ENCODE data around the gene SEPTIN7. TPM values are rescaled to one million over a fixed set of nuclear protein-coding genes. Genes with fewer than 3 reads are reported as not detected.

The SEPTIN7 gene
- total RNA-seq, 1 experiment from 2014 or later: 295 TPM

- CTCF ChIA-PET: no interaction called here
- intact Hi-C loops (cut with micrococcal nuclease; ENCODE audit: unreplicated experiment): no loop called here
- Histone ChIP-seq H3K27ac (ENCODE audit: low read depth, low read length, poor library complexity, severe bottlenecking) (no peak overlapping the region), H3K27me3 (replicated peaks; ENCODE audit: insufficient read depth, low read depth, low read length, poor library complexity) (no peaks in the 10 kb centered on the region), H3K4me1 (ENCODE audit: insufficient read depth, low read length, poor library complexity, severe bottlenecking) (no peaks in the 10 kb centered on the region), H3K4me3 (ENCODE audit: low read depth, low read length, poor library complexity, severe bottlenecking) (no peak overlapping the region), H3K36me3 (ENCODE audit: insufficient read depth, low read length, poor library complexity, severe bottlenecking) (no peaks in the 10 kb centered on the region), H3K9me3 (ENCODE audit: low read depth, low read length, poor library complexity, severe bottlenecking) (no peaks in the 10 kb centered on the region)
- TF ChIP-seq CTCF (conservative IDR thresholded peaks at IDR 0.05; ENCODE audit: low read depth, low read length) (no peak), EZH2 (IDR thresholded peaks at IDR 0.05; ENCODE audit: borderline replicate concordance, low read depth, low read length, poor library complexity, severe bottlenecking) (no peak)
- POLR2A ChIA-PET (ENCODE audit: low non-redundant PET): no interaction called here
- BruUV-seq (replicated peaks): no TSS peak
- DNase-seq (ENCODE audit: low spot score): no peak
These were observed 26.9 kb upstream of the SEPTIN7 start for GRCh38 chr7:35773994-35774393.

- H3K9me3 ChIP-seq (ENCODE audit: low read depth, low read length, poor library complexity, severe bottlenecking): no peaks in the 10 kb centered on the region
- POLR2A ChIA-PET (ENCODE audit: low non-redundant PET): no interaction called here
- CTCF ChIA-PET: no interaction called here
- no peaks in the 10 kb centered on the region for H3K4me1 ChIP-seq (ENCODE audit: insufficient read depth, low read length, poor library complexity, severe bottlenecking)
- TF ChIP-seq CTCF (conservative IDR thresholded peaks at IDR 0.05; ENCODE audit: low read depth, low read length): no peak
- TF ChIP-seq EZH2 (IDR thresholded peaks at IDR 0.05; ENCODE audit: borderline replicate concordance, low read depth, low read length, poor library complexity, severe bottlenecking): no peak
- no peaks in the 10 kb centered on the region for H3K36me3 ChIP-seq (ENCODE audit: insufficient read depth, low read length, poor library complexity, severe bottlenecking)
- DNase-seq (ENCODE audit: low spot score): no peak
- H3K27ac ChIP-seq (ENCODE audit: low read depth, low read length, poor library complexity, severe bottlenecking): no peak overlapping the region
- intact Hi-C loops (cut with micrococcal nuclease; ENCODE audit: unreplicated experiment): no loop called here
- no TSS peak for BruUV-seq (replicated peaks)
- H3K4me3 ChIP-seq (ENCODE audit: low read depth, low read length, poor library complexity, severe bottlenecking): no peak overlapping the region
- H3K27me3 ChIP-seq (replicated peaks; ENCODE audit: insufficient read depth, low read depth, low read length, poor library complexity): no peaks in the 10 kb centered on the region
These were observed 24.2 kb upstream of the SEPTIN7 start for GRCh38 chr7:35776686-35777085.

- BruUV-seq (replicated peaks): no TSS peak
- Histone ChIP-seq H3K36me3 (ENCODE audit: insufficient read depth, low read length, poor library complexity, severe bottlenecking) (no peaks in the 10 kb centered on the region), H3K27ac (ENCODE audit: low read depth, low read length, poor library complexity, severe bottlenecking) (no peak overlapping the region), H3K9me3 (ENCODE audit: low read depth, low read length, poor library complexity, severe bottlenecking) (no peaks in the 10 kb centered on the region), H3K27me3 (replicated peaks; ENCODE audit: insufficient read depth, low read depth, low read length, poor library complexity) (no peaks in the 10 kb centered on the region), H3K4me1 (ENCODE audit: insufficient read depth, low read length, poor library complexity, severe bottlenecking) (no peaks in the 10 kb centered on the region), H3K4me3 (ENCODE audit: low read depth, low read length, poor library complexity, severe bottlenecking) (no peak overlapping the region)
- intact Hi-C loops (cut with micrococcal nuclease; ENCODE audit: unreplicated experiment): no loop called here
- DNase-seq (ENCODE audit: low spot score): no peak
- TF ChIP-seq CTCF (conservative IDR thresholded peaks at IDR 0.05; ENCODE audit: low read depth, low read length) (no peak), EZH2 (IDR thresholded peaks at IDR 0.05; ENCODE audit: borderline replicate concordance, low read depth, low read length, poor library complexity, severe bottlenecking) (no peak)
- ChIA-PET CTCF (no interaction called here), POLR2A (ENCODE audit: low non-redundant PET) (no interaction called here)
These were observed 23.7 kb upstream of the SEPTIN7 start for GRCh38 chr7:35777121-35777520.

Data from A673 (cell line).